Measurements from ENCODE around the gene ATP2C2.

GRCh38 chr16:84448444-84448843, 80.1 kb downstream of the ATP2C2 start:
- TF ChIP-seq CTCF (IDR thresholded peaks at IDR 0.05; ENCODE audit: borderline replicate concordance, extremely low read depth, low read length, poor library complexity, severe bottlenecking): no peak
- no peak for TF ChIP-seq EZH2 (IDR thresholded peaks at IDR 0.05; ENCODE audit: borderline replicate concordance, low read depth, low read length, severe bottlenecking)
